Activated CD4-positive, alpha-beta T cell treated with anti-CD3 and anti-CD28 coated beads, Interleukin-2, amount 50 U/mL, for 1 hour (primary cell): ENCODE data around the gene SMIM41.
A peak's percentile ranks its signal among the peaks of the same experiment; 100 is the strongest.

ENCODE experiments used
- DNase-seq: peaks from one replicate; pipeline ENCODE4 v3.0.0-alpha.2; 2020

The SMIM41 gene

DNA sequence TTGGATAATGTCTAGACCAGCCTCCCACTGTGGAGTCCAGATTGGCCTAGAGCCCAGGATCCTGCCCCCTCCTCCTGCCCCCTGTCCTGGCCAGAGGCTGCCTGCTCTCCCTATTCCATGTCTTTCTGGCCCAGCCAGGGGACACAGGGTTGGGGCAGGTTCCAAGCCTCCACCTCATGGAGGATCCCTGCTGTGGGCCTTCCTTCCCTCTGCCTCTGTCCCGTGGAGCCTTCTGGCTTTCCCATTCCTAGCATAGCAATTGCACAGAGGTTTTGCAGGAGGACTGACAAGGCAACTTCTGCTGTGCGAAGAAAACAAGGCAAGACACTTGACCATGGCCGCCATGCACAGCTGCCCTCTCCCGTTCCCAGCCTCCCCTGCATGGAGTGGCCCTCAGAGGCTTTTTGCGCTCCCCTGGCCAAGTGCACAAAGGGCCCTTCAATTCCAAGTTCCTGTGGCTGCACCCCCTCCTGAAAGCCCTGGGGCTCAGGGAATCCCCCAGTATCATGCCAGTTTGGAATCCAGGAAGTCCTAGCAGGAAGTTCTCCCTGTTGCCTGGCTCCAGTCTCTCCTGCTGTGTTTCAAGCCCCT is 70.2 kb downstream of the SMIM41 start:
- DNase-seq: no peak

DNA sequence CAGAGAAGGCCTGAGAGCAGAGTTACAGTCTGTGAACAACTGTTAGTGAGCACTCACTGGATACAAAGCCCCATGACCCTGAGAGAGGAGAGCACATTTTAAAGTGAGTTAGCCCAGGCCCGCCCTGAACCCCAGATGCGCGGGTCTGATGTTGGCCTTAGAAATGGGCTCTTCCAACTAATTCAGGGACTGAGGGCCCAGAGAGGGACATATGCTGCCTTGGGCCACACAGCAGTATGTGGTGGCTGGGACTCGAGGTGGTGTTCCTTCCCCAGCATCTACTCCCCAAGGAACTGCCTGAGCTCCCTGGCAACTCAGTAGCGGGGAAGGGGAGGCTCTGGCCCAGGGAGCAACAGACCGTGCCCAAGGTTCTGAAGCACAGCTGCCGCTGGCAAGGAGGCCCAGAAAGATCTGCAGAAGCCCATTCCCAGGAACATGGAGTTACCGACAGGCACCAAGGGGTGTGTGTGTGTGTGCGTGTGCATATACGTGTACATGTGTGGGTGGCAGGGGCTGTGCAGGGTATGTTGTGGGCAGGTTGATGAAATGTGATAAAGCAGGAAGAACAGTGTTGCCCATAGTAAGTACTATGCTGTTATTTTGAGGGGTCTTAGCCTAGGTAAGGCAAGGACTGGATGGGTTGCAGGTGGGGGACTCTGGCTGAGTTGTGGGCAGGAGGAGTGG is 71.8 kb downstream of the SMIM41 start:
- DNase-seq: no peak

GRCh38 chr12:52151837-52152783 is 72.6 kb downstream of the SMIM41 start:
- peak; percentile 77 for DNase-seq

DNA sequence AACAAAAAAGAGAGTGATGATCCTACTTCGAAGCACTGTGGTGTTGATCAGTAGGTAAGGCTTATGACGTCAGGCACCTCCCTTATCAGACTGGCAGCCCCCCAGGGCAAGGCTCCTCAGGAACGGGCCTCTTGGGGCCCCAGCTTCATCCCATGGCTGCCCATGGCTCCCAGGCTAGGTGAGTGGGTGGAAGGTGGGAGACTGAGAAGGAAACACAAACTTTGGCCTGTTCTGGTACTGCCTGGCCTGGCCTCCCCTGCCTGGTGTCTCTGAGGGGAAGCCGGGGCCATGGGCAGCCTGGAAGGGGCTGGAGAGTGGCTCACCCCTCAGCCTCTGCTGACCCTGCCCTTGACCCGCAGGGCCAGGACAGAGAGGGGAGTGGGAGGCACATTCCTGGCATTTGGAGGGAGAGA is 73.4 kb downstream of the SMIM41 start:
- no peak for DNase-seq

GRCh38 chr12:52155048-52155868 is 75.8 kb downstream of the SMIM41 start:
- peak; percentile 65 for DNase-seq

DNA sequence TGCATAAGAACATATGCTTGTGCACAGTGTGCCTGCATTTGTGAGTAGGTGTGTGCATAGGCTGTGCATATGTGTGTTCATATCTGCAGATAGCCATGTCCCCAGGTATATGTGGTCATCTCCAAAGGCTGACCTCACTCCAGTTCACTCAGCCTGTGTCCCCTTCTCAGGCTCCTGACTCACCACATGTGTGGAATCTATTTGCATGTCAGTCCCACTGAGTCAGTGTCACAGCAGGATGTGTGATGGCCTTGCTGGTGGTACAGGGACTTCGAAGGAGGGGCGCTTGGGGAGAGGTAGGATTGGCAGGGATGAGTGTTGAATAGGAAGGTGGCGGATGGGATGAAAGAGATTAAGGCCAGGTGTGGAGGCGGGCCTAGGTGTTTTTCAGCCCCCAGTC is 76.8 kb downstream of the SMIM41 start:
- DNase-seq: no peak

DNA sequence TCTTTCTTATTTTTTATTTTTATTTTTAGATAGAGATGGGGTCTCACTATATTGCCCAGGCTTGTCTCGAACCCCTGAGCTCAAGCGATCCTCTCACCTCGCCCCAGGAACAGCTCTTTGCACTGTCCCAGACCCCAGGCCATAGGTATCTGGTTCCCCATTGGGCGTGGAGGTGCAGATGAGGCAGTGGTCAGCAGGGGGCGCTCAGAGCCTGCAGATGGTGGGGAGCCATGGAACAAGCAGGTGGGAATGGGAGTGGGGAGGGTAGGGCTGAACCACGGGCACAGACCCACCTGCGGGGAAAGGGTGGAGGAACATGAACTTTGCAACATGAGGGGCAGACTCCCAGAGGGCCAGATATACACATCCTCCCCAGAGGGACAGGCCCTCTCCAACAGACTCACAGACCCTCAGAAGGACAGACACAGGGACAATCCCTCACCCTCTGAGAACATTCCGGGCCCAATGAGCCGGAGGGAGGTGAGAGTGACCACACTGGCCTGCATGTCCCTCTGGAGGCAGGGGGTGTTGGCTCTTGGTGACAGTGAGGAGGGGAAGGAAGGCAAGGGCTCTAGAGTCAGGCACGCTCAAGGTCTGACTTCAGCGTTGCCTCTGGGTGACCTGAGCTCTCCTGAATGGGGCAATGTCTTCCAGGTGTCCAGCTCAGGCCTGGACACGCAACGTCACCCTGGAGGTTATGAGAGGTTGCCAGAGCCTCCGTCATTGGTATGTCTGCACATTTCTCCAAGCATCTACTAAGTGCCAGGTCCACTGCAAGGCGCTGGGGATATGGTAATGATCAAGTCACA is 77.5 kb downstream of the SMIM41 start:
- peak; percentile 75 for DNase-seq

GRCh38 chr12:52157566-52158150 is 78.2 kb downstream of the SMIM41 start:
- no peak for DNase-seq
